ENCODE results near the gene C15orf39. TPM values are rescaled to one million over a fixed set of nuclear protein-coding genes. Genes with fewer than 3 reads are reported as not detected.

Gene C15orf39
- polyA plus RNA-seq, 1 donor from 2014 or later = not detected

DNA sequence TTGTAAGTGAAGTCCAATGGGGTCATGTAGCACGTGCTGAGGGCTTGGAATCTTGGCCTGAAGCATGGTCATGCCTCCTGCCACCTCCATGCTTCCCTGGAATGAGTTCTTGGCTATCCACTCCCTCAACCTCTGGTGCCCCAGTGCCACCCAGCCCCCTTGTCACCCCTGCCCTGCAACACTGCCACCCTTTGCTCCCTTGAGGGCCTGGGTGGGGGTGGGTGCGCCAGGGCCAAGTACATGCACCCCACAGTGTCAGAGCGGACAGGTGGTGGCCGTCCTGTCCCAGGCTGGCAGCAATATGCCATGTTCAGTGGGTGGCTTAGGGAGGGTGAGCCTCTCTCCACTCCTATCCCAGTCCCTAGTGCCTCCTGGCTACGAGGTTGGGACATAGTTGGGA lies 27.6 kb upstream of the C15orf39 start:
- Histone ChIP-seq H3K27ac (ENCODE audit: low read length) (no peak overlapping the region), H3K9me2 (ENCODE audit: insufficient read depth, low read length) (no peaks in the 10 kb centered on the region), H3K79me2 (replicated peaks; ENCODE audit: insufficient read depth, low read length) (no peaks in the 10 kb centered on the region), H3K4me3 (ENCODE audit: low read length) (no peak overlapping the region), H3K9ac (ENCODE audit: low read length) (no peak overlapping the region), H3F3A (ENCODE audit: insufficient read depth, low read length, poor library complexity, severe bottlenecking) (no peaks in the 10 kb centered on the region), H3K4me2 (ENCODE audit: low read length) (no peak overlapping the region), H4K20me1 (ENCODE audit: insufficient read depth) (no peaks in the 10 kb centered on the region), H3K36me3 (ENCODE audit: insufficient read depth, low read length) (no peaks in the 10 kb centered on the region), H2AFZ (ENCODE audit: low read depth, low read length) (no peak overlapping the region), H3K27me3 (ENCODE audit: insufficient read depth, low read depth, low read length) (no peaks in the 10 kb centered on the region), H3K9me3 (ENCODE audit: low read length) (no peaks in the 10 kb centered on the region)
- TF ChIP-seq, protein P1, sequence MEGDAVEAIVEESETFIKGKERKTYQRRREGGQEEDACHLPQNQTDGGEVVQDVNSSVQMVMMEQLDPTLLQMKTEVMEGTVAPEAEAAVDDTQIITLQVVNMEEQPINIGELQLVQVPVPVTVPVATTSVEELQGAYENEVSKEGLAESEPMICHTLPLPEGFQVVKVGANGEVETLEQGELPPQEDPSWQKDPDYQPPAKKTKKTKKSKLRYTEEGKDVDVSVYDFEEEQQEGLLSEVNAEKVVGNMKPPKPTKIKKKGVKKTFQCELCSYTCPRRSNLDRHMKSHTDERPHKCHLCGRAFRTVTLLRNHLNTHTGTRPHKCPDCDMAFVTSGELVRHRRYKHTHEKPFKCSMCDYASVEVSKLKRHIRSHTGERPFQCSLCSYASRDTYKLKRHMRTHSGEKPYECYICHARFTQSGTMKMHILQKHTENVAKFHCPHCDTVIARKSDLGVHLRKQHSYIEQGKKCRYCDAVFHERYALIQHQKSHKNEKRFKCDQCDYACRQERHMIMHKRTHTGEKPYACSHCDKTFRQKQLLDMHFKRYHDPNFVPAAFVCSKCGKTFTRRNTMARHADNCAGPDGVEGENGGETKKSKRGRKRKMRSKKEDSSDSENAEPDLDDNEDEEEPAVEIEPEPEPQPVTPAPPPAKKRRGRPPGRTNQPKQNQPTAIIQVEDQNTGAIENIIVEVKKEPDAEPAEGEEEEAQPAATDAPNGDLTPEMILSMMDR (IDR thresholded peaks at IDR 0.05; ENCODE audit: poor library complexity, severe bottlenecking) = no peak
- TF ChIP-seq EZH2 (IDR thresholded peaks at IDR 0.05; ENCODE audit: borderline replicate concordance, insufficient read depth, low read length, poor library complexity, severe bottlenecking) (no peak), MXI1 (conservative IDR thresholded peaks at IDR 0.05; ENCODE audit: poor library complexity, severe bottlenecking) (no peak), POLR2AphosphoS5 (IDR thresholded peaks at IDR 0.05) (no peak), SMC3 (conservative IDR thresholded peaks at IDR 0.05; ENCODE audit: poor library complexity) (no peak), TAF1 (IDR thresholded peaks at IDR 0.05; ENCODE audit: low read depth) (no peak), RAD21 (conservative IDR thresholded peaks at IDR 0.05) (no peak), EP300 (conservative IDR thresholded peaks at IDR 0.05; ENCODE audit: poor library complexity, severe bottlenecking) (no peak)
- TF ChIP-seq, protein P2, sequence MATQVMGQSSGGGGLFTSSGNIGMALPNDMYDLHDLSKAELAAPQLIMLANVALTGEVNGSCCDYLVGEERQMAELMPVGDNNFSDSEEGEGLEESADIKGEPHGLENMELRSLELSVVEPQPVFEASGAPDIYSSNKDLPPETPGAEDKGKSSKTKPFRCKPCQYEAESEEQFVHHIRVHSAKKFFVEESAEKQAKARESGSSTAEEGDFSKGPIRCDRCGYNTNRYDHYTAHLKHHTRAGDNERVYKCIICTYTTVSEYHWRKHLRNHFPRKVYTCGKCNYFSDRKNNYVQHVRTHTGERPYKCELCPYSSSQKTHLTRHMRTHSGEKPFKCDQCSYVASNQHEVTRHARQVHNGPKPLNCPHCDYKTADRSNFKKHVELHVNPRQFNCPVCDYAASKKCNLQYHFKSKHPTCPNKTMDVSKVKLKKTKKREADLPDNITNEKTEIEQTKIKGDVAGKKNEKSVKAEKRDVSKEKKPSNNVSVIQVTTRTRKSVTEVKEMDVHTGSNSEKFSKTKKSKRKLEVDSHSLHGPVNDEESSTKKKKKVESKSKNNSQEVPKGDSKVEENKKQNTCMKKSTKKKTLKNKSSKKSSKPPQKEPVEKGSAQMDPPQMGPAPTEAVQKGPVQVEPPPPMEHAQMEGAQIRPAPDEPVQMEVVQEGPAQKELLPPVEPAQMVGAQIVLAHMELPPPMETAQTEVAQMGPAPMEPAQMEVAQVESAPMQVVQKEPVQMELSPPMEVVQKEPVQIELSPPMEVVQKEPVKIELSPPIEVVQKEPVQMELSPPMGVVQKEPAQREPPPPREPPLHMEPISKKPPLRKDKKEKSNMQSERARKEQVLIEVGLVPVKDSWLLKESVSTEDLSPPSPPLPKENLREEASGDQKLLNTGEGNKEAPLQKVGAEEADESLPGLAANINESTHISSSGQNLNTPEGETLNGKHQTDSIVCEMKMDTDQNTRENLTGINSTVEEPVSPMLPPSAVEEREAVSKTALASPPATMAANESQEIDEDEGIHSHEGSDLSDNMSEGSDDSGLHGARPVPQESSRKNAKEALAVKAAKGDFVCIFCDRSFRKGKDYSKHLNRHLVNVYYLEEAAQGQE (IDR thresholded peaks at IDR 0.05; ENCODE audit: borderline replicate concordance) = no peak

DNA sequence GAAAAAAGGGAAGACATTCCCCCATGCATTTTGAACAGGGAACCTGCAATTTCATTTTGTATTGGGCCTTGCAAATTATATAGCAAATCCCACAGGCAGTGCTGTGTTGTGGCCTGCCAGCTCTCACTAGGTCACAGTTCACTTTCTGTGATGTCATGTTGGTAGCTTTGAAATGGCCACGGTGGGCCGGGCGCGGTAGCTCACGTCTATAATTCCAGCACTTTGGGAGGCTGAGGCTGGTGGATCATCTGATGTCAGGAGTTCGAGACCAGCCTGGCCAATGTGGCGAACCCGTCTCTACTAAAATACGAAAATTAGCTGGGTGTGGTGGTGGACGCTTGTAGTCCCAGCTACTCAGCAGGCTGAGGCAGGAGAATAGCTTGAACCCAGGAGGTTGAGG lies 27.0 kb upstream of the C15orf39 start:
- TF ChIP-seq TAF1 (IDR thresholded peaks at IDR 0.05; ENCODE audit: low read depth) (no peak), POLR2AphosphoS5 (IDR thresholded peaks at IDR 0.05) (no peak), MXI1 (conservative IDR thresholded peaks at IDR 0.05; ENCODE audit: poor library complexity, severe bottlenecking) (no peak), SMC3 (conservative IDR thresholded peaks at IDR 0.05; ENCODE audit: poor library complexity) (no peak), EZH2 (IDR thresholded peaks at IDR 0.05; ENCODE audit: borderline replicate concordance, insufficient read depth, low read length, poor library complexity, severe bottlenecking) (no peak), EP300 (conservative IDR thresholded peaks at IDR 0.05; ENCODE audit: poor library complexity, severe bottlenecking) (no peak), RAD21 (conservative IDR thresholded peaks at IDR 0.05) (no peak)
- TF ChIP-seq, protein P1 (IDR thresholded peaks at IDR 0.05; ENCODE audit: poor library complexity, severe bottlenecking) = no peak
- Histone ChIP-seq H3K27ac (ENCODE audit: low read length) (no peak overlapping the region), H3K79me2 (replicated peaks; ENCODE audit: insufficient read depth, low read length) (no peaks in the 10 kb centered on the region), H3K4me2 (ENCODE audit: low read length) (no peak overlapping the region), H3K9me3 (ENCODE audit: low read length) (no peaks in the 10 kb centered on the region), H4K20me1 (ENCODE audit: insufficient read depth) (no peaks in the 10 kb centered on the region), H3K36me3 (ENCODE audit: insufficient read depth, low read length) (no peaks in the 10 kb centered on the region), H3K4me3 (ENCODE audit: low read length) (no peak overlapping the region), H3K9me2 (ENCODE audit: insufficient read depth, low read length) (no peaks in the 10 kb centered on the region), H3F3A (ENCODE audit: insufficient read depth, low read length, poor library complexity, severe bottlenecking) (no peaks in the 10 kb centered on the region), H3K9ac (ENCODE audit: low read length) (no peak overlapping the region), H2AFZ (ENCODE audit: low read depth, low read length) (no peak overlapping the region), H3K27me3 (ENCODE audit: insufficient read depth, low read depth, low read length) (no peaks in the 10 kb centered on the region)

Measured in neural cell (in vitro differentiated cells).